ENCODE measurements around the gene UGP2. TPM values are rescaled to one million over a fixed set of nuclear protein-coding genes. Genes with fewer than 3 reads are reported as not detected.
A peak's percentile ranks its signal among the peaks of the same experiment; 100 is the strongest.

Gene UGP2
- total RNA-seq, 4 donors from 2014 or later, result 62.3 to 352 (median 235) TPM

- Histone ChIP-seq H3K36me3 (no peaks in the 10 kb centered on the region), H3K27ac (peak overlapping the region; percentile 94 to 98 (median 97)), H3K9me3 (no peaks in the 10 kb centered on the region), H3K4me3 (peak overlapping the region; percentile 58 to 84 (median 78)), H3K27me3 (no peaks in the 10 kb centered on the region), H3K4me1 (peaks cover 6 to 45% (median 26%) of the 10 kb centered on the region in 4 donors)
- no peak for DNase-seq
- no peak for TF ChIP-seq POLR2A (IDR thresholded peaks at IDR 0.05)
- no peak for TF ChIP-seq POLR2AphosphoS5 (IDR thresholded peaks at IDR 0.05)
- TF ChIP-seq EP300 (IDR thresholded peaks at IDR 0.05; ENCODE audit: low read depth), result no peak
- peak in 2 of 5 experiments; percentile 28 to 45 for TF ChIP-seq CTCF (IDR thresholded peaks at IDR 0.05)
- in situ Hi-C loops (cut with MboI; ENCODE audit: low pct_ligation_motif_present in 1 of 4, low pct_unique_long_range_greater_than_20kb in 1 of 4, low sequenced_read_pairs in 3 of 4) (no loop called here), intact Hi-C loops (cut with DNase I; ENCODE audit: low total_unique reads) (no loop called here)
- WGBS, 2 donors (ENCODE audit: low coverage in 1 of 2), result 7% methylated on average over 24 of the region's 24 CpGs; no CpG with 5 or more reads in 1 of the 2 donors
These were observed 1.5 kb upstream of the UGP2 start for GRCh38 chr2:63840081-63840784.

- 0% methylated on average over 12 to 34 of the region's 34 CpGs for WGBS, 2 donors (ENCODE audit: low coverage in 1 of 2)
These were observed 877 bp upstream of the UGP2 start for GRCh38 chr2:63840785-63841253.

GRCh38 chr2:63842149-63843061 lies 709 bp downstream of the UGP2 start:
- H3K4me1 ChIP-seq, result peaks cover 6 to 56% (median 38%) of the 10 kb centered on the region in 4 donors
- intact Hi-C loops (cut with DNase I; ENCODE audit: low total_unique reads), result no loop called here
- TF ChIP-seq POLR2A (IDR thresholded peaks at IDR 0.05), result peak; percentile 64
- TF ChIP-seq EP300 (IDR thresholded peaks at IDR 0.05; ENCODE audit: low read depth), result no peak
- peak in 1 of 5 experiments; percentile 26 for TF ChIP-seq CTCF (IDR thresholded peaks at IDR 0.05)
- peak; percentile 79 to 89 (median 86) for TF ChIP-seq POLR2AphosphoS5 (IDR thresholded peaks at IDR 0.05)

More at GRCh38 chr2:63840785-63841253, 877 bp upstream of the UGP2 start:
- H3K36me3 ChIP-seq, result no peaks in the 10 kb centered on the region
- in situ Hi-C loops (cut with MboI; ENCODE audit: low pct_ligation_motif_present in 1 of 4, low pct_unique_long_range_greater_than_20kb in 1 of 4, low sequenced_read_pairs in 3 of 4) (no loop called here), intact Hi-C loops (cut with DNase I; ENCODE audit: low total_unique reads) (no loop called here)
- no peaks in the 10 kb centered on the region for H3K27me3 ChIP-seq
- H3K27ac ChIP-seq, result peak overlapping the region; percentile 94 to 98 (median 97)
- TF ChIP-seq EP300 (IDR thresholded peaks at IDR 0.05; ENCODE audit: low read depth) (no peak), CTCF (IDR thresholded peaks at IDR 0.05) (no peak), POLR2A (IDR thresholded peaks at IDR 0.05) (peak; percentile 99), POLR2AphosphoS5 (IDR thresholded peaks at IDR 0.05) (peak; percentile 99 to 100 (median 99))
- DNase-seq, result peak; percentile 99
- peaks cover 6 to 51% (median 28%) of the 10 kb centered on the region in 4 donors for H3K4me1 ChIP-seq
- H3K4me3 ChIP-seq, result peak overlapping the region; percentile 58 to 84 (median 78)
- H3K9me3 ChIP-seq, result no peaks in the 10 kb centered on the region

GRCh38 chr2:63843093-63843492 lies 1.4 kb downstream of the UGP2 start:
- no peak for DNase-seq
- TF ChIP-seq EP300 (IDR thresholded peaks at IDR 0.05; ENCODE audit: low read depth) (no peak), CTCF (IDR thresholded peaks at IDR 0.05) (no peak), POLR2AphosphoS5 (IDR thresholded peaks at IDR 0.05) (no peak), POLR2A (IDR thresholded peaks at IDR 0.05) (no peak)
- Histone ChIP-seq H3K36me3 (no peaks in the 10 kb centered on the region), H3K4me1 (peaks cover 6 to 53% (median 38%) of the 10 kb centered on the region in 4 donors), H3K9me3 (no peaks in the 10 kb centered on the region), H3K4me3 (peak overlapping the region in 3 of 4 donors; percentile 58 to 84 (median 74)), H3K27ac (peak overlapping the region; percentile 94 to 98 (median 97)), H3K27me3 (no peaks in the 10 kb centered on the region)
- in situ Hi-C loops (cut with MboI; ENCODE audit: low pct_ligation_motif_present in 1 of 4, low pct_unique_long_range_greater_than_20kb in 1 of 4, low sequenced_read_pairs in 3 of 4), result no loop called here
- 78 to 81% methylated on average over 8 of the region's 8 CpGs for whole genome bisulfite sequencing, 2 donors (ENCODE audit: low coverage in 1 of 2)
- intact Hi-C loops (cut with DNase I; ENCODE audit: low total_unique reads), result no loop called here

More at GRCh38 chr2:63842149-63843061, 709 bp downstream of the UGP2 start:
- peak overlapping the region; percentile 94 to 98 (median 97) for H3K27ac ChIP-seq
- WGBS, 2 donors (ENCODE audit: low coverage in 1 of 2), result 3 to 7% methylated on average over 16 to 24 of the region's 24 CpGs
- peak overlapping the region; percentile 58 to 84 (median 78) for H3K4me3 ChIP-seq
- no peaks in the 10 kb centered on the region for H3K9me3 ChIP-seq
- peak; percentile 60 for DNase-seq
- in situ Hi-C loops (cut with MboI; ENCODE audit: low pct_ligation_motif_present in 1 of 4, low pct_unique_long_range_greater_than_20kb in 1 of 4, low sequenced_read_pairs in 3 of 4), result no loop called here
- no peaks in the 10 kb centered on the region for H3K27me3 ChIP-seq
- no peaks in the 10 kb centered on the region for H3K36me3 ChIP-seq

All from transverse colon (tissue), 4 donors.